ENCODE measurements around the gene CUZD1.

CUZD1 gene

DNA sequence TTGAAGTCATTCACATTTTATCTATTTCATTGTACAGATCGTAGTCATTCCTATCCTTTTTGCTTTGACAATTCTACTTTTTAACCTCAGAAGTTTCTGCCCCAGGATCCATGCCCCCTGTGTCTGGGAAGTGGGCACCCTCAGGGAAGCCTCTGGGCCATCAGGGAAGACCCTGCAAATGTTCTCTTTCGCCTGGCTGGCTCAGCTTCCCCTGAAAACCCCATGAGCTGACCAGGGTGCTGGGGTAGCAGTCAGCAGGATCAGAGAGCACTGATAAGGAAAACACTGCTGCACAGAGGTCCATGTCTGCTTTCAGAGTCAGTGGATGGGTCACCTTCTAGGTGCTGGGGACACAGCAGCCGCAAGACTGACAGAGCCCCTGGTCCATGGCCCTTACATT lies 23.8 kb downstream of the CUZD1 start:
- DNase-seq (ENCODE audit: low read depth in 1 of 2, low spot score in 1 of 2), result no peak

DNA sequence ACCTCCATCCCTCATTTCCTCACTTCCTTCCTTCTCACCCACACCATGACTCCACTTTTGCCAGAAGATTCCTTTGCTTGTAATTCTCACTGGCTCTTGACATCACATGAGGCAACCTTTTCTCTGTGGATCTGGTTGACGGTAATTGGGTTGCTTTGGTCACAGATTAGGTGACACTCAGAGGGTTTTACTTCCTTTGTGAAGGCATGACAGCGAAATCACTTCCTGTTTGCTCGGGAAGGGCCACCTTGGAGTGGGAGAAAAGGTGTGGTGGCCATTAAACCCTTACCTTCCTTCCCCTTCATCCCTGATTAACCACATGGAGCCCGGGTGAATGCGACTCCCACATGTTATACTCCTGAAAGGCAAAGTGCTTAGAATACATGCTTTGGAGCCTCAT lies 30.2 kb downstream of the CUZD1 start:
- DNase-seq (ENCODE audit: low read depth in 1 of 2, low spot score in 1 of 2), result no peak

DNA sequence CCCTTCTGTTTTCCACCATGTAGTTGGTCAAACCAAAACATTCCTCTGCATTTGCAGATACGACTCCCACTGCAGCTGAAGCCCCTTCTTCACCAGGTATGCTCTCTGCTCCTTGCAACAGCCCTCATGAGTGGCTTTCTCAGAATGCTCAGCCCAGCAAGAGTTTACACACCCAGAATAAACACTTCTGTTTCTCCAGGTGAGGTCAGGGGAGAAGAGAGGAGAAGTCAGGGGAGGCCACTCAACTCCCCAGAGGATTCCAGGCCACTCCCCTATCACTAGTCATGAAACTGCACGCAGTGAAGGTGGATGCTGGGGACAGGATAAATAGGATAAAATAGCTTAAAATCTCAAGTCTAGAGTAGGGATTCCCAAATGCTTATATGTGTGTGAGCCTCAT lies 31.2 kb downstream of the CUZD1 start:
- DNase-seq (ENCODE audit: low read depth in 1 of 2, low spot score in 1 of 2), result no peak

DNA sequence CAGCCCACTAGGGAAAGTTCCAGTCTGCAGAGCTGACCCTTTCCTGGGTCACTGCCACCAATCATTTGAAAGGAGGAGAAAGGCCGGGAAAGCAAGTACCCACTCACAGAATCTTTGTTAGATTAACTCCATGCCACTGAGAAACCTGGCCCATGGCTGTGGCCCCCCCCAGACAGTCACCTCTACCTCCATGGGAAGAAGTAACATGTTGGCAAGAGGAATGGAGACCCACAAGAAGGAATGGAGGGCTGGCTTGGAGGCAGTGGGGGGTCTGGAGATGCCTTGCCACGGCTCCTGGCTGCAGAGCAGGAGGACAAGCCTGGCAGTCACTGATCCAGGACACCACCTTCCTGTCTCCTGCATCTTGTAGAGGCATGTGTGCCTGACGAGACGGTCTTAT lies 32.9 kb downstream of the CUZD1 start:
- no peak for DNase-seq (ENCODE audit: low read depth in 1 of 2, low spot score in 1 of 2)

DNA sequence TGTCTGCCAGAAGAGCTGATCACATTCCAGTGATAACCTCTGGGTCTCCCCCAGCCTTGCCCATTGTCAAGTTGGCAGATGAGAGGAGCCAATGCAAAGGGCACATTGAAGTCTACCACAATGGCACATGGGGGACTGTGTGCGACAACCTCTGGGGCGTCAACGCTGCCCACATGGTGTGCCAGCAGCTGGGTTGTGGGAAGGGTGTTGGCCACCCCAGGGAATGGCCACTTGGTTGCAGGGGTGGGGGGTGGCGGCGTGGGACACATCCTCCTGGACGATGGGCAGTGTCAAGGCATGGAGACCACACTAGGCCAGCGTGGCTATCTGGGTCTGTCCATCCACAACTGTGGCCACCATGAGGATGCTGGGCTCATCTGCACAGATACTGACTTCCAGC lies 43.4 kb downstream of the CUZD1 start:
- no peak for DNase-seq (ENCODE audit: low read depth in 1 of 2, low spot score in 1 of 2)

DNA sequence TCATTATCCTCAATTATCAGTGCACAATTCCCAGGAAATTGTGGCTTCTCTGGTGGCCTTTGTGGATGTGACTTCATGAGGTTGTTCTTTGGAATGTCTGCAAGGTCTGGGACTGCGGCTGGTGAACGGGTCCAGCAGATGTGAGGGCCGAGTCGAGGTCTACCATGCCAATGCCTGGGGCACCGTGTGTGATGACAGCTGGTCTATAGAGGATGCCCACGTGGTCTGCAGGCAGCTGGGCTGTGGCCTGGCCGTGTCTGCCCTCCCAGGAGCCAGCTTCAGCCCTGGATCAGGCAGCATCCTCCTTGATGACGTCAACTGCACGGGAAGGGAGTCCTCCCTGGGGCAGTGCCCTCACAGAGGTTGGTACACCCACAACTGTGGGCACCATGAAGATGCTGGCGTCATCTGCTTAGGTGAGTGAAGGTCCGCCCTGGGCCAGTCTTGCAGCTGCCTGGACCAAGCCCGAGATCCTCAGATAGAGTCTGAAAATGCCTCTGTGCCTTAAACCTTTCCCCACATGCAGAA lies 46.9 kb downstream of the CUZD1 start:
- no peak for DNase-seq (ENCODE audit: low read depth in 1 of 2, low spot score in 1 of 2)

DNA sequence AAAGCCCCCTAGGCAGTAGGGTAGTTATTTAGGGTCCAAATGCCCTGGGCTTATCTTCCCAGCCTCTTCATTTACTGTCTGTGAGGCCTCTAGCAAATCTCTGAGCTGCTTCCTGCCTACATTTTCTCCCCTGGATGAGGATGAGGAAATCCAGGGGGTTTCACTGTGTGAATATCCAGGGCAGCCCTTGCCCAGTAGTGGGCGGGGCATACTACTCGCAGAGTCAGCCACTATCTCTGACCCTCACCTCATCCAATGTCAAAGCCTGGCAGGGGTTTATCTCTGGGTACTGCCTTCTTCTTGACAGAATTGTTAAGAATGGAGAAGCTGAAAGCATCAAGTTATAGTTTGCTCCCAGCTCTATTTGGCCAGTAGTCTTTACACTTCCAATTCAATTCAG lies 48.9 kb downstream of the CUZD1 start:
- DNase-seq (ENCODE audit: low read depth in 1 of 2, low spot score in 1 of 2), result no peak

DNA sequence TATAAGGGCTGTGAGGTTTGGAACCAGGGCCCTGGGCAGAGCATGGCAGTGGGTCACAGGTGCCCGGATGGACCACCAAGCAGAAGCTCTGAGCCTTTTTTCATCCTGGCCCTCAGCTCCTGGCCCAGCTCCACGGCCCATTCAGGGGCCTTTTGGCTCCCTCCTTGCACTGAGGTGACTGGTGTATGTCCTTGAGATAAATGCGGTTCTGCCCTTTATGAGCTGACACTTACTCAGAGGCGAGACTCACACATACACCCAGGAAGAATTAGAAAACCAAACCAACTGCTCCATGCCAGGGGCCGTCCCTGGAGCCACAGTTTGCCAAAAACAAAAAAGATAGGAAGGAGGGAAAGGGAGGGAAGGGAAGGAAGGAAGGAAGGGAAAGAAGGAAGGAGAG lies 49.7 kb downstream of the CUZD1 start:
- DNase-seq (ENCODE audit: low read depth in 1 of 2, low spot score in 1 of 2), result no peak

DNA sequence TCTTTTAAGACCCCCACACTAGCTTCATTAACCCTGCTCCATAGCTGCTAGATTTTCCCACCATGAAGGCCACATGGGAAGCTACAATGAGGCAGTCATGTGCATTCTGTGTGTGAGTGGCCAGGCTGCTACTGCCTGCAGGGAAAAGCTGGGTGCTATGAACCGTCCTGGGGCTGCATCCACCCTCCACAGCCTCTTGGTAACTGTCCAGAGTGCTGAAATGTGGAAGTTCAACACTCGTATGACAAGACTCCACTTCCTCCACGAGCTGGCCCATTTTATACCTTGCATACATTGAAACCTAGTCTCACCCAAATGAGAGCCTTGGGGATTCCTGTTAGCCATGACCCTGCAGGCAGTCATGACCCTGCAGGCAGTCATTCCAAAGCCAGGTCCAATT lies 59.4 kb downstream of the CUZD1 start:
- DNase-seq (ENCODE audit: low read depth in 1 of 2, low spot score in 1 of 2), result no peak

DNA sequence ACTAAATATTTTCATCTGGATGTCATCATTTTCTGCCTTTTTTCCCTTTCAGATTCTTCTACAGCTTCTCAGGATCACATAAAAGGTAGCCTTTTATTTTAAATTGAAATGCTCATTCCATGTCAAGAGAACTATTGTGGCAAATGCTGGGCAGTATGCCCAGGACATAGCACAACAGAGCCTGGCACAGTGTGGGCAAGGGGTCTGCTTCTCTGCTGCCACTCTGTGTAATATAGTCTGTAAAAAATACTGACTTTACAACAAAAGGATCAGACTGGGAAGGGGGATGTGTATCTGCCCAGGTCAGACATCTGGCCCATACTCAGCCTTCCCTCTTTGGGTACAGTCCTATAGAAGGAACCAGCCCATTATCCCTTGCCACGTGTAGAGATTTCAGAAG lies 62.7 kb downstream of the CUZD1 start:
- no peak for DNase-seq (ENCODE audit: low read depth in 1 of 2, low spot score in 1 of 2)

Measured in activated T-helper 1 cell treated with anti-CD3 and anti-CD28 coated beads, Interleukin-2, amount 50 U/mL, for 16 hours (primary cell).